Measurements from ENCODE around the gene PLEKHG4B. TPM values are rescaled to one million over a fixed set of nuclear protein-coding genes. Genes with fewer than 3 reads are reported as not detected.

PLEKHG4B gene
- total RNA-seq, 1 donor from 2014 or later, result 22.0 TPM

- Mint-ChIP-seq H3K36me3 (ENCODE audit: low read depth) (peaks cover 3% of the 10 kb centered on the region), H3K4me3 (no peak overlapping the region), H3K27ac (ENCODE audit: unreplicated experiment) (no peak overlapping the region), H3K9me3 (no peaks in the 10 kb centered on the region), H3K27me3 (ENCODE audit: low read depth) (peaks cover 3% of the 10 kb centered on the region), H3K4me1 (peaks cover 14% of the 10 kb centered on the region)
- no peak for DNase-seq (ENCODE audit: low read depth, low spot score)
- TF ChIP-seq CTCF (conservative IDR thresholded peaks at IDR 0.05), result no peak
Measured at GRCh38 chr5:187042-187431, 95.1 kb downstream of the PLEKHG4B start.

- H3K4me1 Mint-ChIP-seq, result peaks cover 14% of the 10 kb centered on the region
- no peak for DNase-seq (ENCODE audit: low read depth, low spot score)
- H3K9me3 Mint-ChIP-seq, result no peaks in the 10 kb centered on the region
- no peaks in the 10 kb centered on the region for H3K36me3 Mint-ChIP-seq (ENCODE audit: low read depth)
- H3K4me3 Mint-ChIP-seq, result no peak overlapping the region
- peaks cover 3% of the 10 kb centered on the region for H3K27me3 Mint-ChIP-seq (ENCODE audit: low read depth)
- TF ChIP-seq CTCF (conservative IDR thresholded peaks at IDR 0.05), result no peak
- no peak overlapping the region for H3K27ac Mint-ChIP-seq (ENCODE audit: unreplicated experiment)
Measured at GRCh38 chr5:187617-188451, 95.9 kb downstream of the PLEKHG4B start.

GRCh38 chr5:188488-189481, 96.8 kb downstream of the PLEKHG4B start:
- H3K27ac Mint-ChIP-seq (ENCODE audit: unreplicated experiment), result peak overlapping the region; percentile 19
- DNase-seq (ENCODE audit: low read depth, low spot score), result peak; percentile 91
- peak overlapping the region; percentile 38 for H3K4me3 Mint-ChIP-seq
- peaks cover 14% of the 10 kb centered on the region for H3K4me1 Mint-ChIP-seq
- H3K36me3 Mint-ChIP-seq (ENCODE audit: low read depth), result no peaks in the 10 kb centered on the region
- TF ChIP-seq CTCF (conservative IDR thresholded peaks at IDR 0.05), result peak; percentile 88
- H3K9me3 Mint-ChIP-seq, result no peaks in the 10 kb centered on the region
- H3K27me3 Mint-ChIP-seq (ENCODE audit: low read depth), result peaks cover 3% of the 10 kb centered on the region

DNA sequence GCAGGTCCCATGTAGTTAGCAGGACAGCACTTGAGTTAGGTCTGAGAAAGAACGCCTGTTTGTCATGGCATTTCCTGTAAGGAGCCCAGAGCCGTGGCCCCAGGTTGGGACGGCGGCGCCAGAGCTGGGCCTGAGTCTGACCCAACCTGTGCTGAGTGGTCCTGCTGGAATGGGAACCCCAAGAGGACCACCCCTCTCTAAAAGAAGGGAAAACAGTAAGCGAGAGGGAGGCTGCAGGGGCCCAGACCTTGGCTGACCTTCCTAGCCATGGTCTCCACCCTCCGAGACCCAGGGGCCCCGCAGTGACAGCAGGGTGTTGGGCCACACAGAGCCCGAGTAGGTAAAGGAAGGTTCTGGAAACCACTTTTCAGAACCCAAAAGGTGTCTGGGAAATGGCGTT, 97.5 kb downstream of the PLEKHG4B start:
- H3K27ac Mint-ChIP-seq (ENCODE audit: unreplicated experiment), result no peak overlapping the region
- no peaks in the 10 kb centered on the region for H3K36me3 Mint-ChIP-seq (ENCODE audit: low read depth)

More for the DNA sequence above, 97.5 kb downstream of the PLEKHG4B start:
- H3K4me1 Mint-ChIP-seq, result peaks cover 14% of the 10 kb centered on the region
- H3K9me3 Mint-ChIP-seq, result no peaks in the 10 kb centered on the region
- no peak overlapping the region for H3K4me3 Mint-ChIP-seq
- peaks cover 3% of the 10 kb centered on the region for H3K27me3 Mint-ChIP-seq (ENCODE audit: low read depth)
- no peak for DNase-seq (ENCODE audit: low read depth, low spot score)
- TF ChIP-seq CTCF (conservative IDR thresholded peaks at IDR 0.05), result no peak

All from neural crest cell (in vitro differentiated cells).